HepG2 (cell line): Measurements from ENCODE around the gene TCF20. TPM values are rescaled to one million over a fixed set of nuclear protein-coding genes. Genes with fewer than 3 reads are reported as not detected.
A peak's percentile ranks its signal among the peaks of the same experiment; 100 is the strongest.

ENCODE experiments used
- BORCS8-MEF2B ChIP-seq: sonication (generic); formaldehyde crosslinking; IDR thresholded peaks from 2 replicates; pipeline ENCODE4 v1.8.0; 2022; ENCODE audit warnings: mild to moderate bottlenecking, missing genetic modification reagents
- CENPBD1 ChIP-seq: sonication (generic); formaldehyde crosslinking; IDR thresholded peaks from 2 replicates; pipeline ENCODE4 v1.8.0; 2022; ENCODE audit warnings: missing genetic modification reagents, low read depth, mild to moderate bottlenecking, borderline replicate concordance
- MXD3 ChIP-seq: IDR thresholded peaks from 2 replicates; pipeline ENCODE4 v1.6.1; 2016; ENCODE audit warnings: mild to moderate bottlenecking, missing biosample characterization, missing genetic modification reagents
- NFKBIZ ChIP-seq: IDR thresholded peaks from 2 replicates; pipeline ENCODE4 v1.6.1; 2018; ENCODE audit warnings: missing genetic modification reagents, missing compliant biosample characterization
- NKX3-1 ChIP-seq: sonication (generic); formaldehyde crosslinking; IDR thresholded peaks from 2 replicates; pipeline ENCODE4 v1.5.0; 2020; ENCODE audit warnings: missing genetic modification reagents
- PLSCR1 ChIP-seq: sonication (generic); formaldehyde crosslinking; IDR thresholded peaks from 2 replicates; pipeline ENCODE4 v1.5.0; 2020; ENCODE audit warnings: missing genetic modification reagents, mild to moderate bottlenecking, borderline replicate concordance
- PRMT3 ChIP-seq: sonication (generic); formaldehyde crosslinking; IDR thresholded peaks from 2 replicates; pipeline ENCODE4 v1.8.1; 2022; ENCODE audit warnings: low read depth, mild to moderate bottlenecking, moderate library complexity, missing genetic modification reagents, borderline replicate concordance
- SMAD3 ChIP-seq: sonication (generic); formaldehyde crosslinking; IDR thresholded peaks from 2 replicates; pipeline ENCODE4 v1.4.0; 2020; ENCODE audit warnings: missing genetic modification reagents
- USF2 ChIP-seq, 2 experiments: sonication (generic) in 1 of 2; formaldehyde crosslinking in 1 of 2; IDR thresholded peaks; 2 replicates each; pipeline versions ENCODE4 v1.5.1 to v1.6.1; 2011 to 2020; ENCODE audit warnings: borderline replicate concordance in 1 of 2, low read depth in 1 of 2, low read length in 1 of 2, mild to moderate bottlenecking in 1 of 2, missing genetic modification reagents in 1 of 2, moderate library complexity in 1 of 2
- ZBTB34 ChIP-seq: sonication (generic); formaldehyde crosslinking; IDR thresholded peaks from 2 replicates; pipeline ENCODE4 v1.8.0; 2022; ENCODE audit warnings: mild to moderate bottlenecking, missing genetic modification reagents
- ZFP90 ChIP-seq: sonication (generic); formaldehyde crosslinking; IDR thresholded peaks from 2 replicates; pipeline ENCODE4 v1.8.0; 2022; ENCODE audit warnings: missing genetic modification reagents, mild to moderate bottlenecking, inconsistent platforms, borderline replicate concordance
- ZMYM4 ChIP-seq: sonication (generic); formaldehyde crosslinking; IDR thresholded peaks from 2 replicates; pipeline ENCODE4 v1.8.1; 2023; ENCODE audit warnings: mild to moderate bottlenecking, missing genetic modification reagents
- ZNF234 ChIP-seq: sonication (generic); formaldehyde crosslinking; conservative IDR thresholded peaks from 2 replicates; pipeline ENCODE4 v1.5.1; 2020; ENCODE audit warnings: mild to moderate bottlenecking, missing genetic modification reagents
- ZNF264 ChIP-seq: sonication (generic); formaldehyde crosslinking; IDR thresholded peaks from 2 replicates; pipeline ENCODE4 v1.4.0; 2020; ENCODE audit warnings: missing genetic modification reagents
- ZNF513 ChIP-seq: sonication (generic); formaldehyde crosslinking; conservative IDR thresholded peaks from 2 replicates; pipeline ENCODE4 v1.5.0; 2020; ENCODE audit warnings: missing genetic modification reagents
- ZNF558 ChIP-seq: sonication (generic); formaldehyde crosslinking; IDR thresholded peaks from 2 replicates; pipeline ENCODE4 v1.9.0; 2022; ENCODE audit warnings: mild to moderate bottlenecking, missing genetic modification reagents, borderline replicate concordance
- ZNF563 ChIP-seq: sonication (generic); formaldehyde crosslinking; IDR thresholded peaks from 2 replicates; pipeline ENCODE4 v1.8.0; 2022; ENCODE audit warnings: mild to moderate bottlenecking, moderate library complexity, missing genetic modification reagents
- ZNF577 ChIP-seq: sonication (generic); formaldehyde crosslinking; IDR thresholded peaks from 2 replicates; pipeline ENCODE4 v1.4.0; 2020; ENCODE audit warnings: mild to moderate bottlenecking, low read depth, missing genetic modification reagents, borderline replicate concordance
- ZNF790 ChIP-seq: sonication (generic); formaldehyde crosslinking; IDR thresholded peaks from 2 replicates; pipeline ENCODE4 v1.8.0; 2022; ENCODE audit warnings: missing genetic modification reagents, mild to moderate bottlenecking, borderline replicate concordance
- polyA plus RNA-seq, 8 experiments: library from polyadenylated mRNA; depleted of rRNA in 3 of 8; stranded (reverse) in 7 of 8; unstranded in 1 of 8; fragments of >200 nt; fragmentation: Illumina TruSeq in 4 of 8; extraction: Trizol in 4 of 8; gene quantifications; 2 replicates each; pipeline versions ENCODE4 v1.2.1 to v1.2.3, GENCODE V29; 2011 to 2016; ENCODE audit warnings: low read depth in 4 of 8, missing spikeins in 1 of 8, mixed read lengths in 1 of 8; ENCODE audit not compliant: insufficient read depth in 1 of 8
- total RNA-seq, 5 experiments: library from RNA; depleted of rRNA; stranded (reverse); fragments of >200 nt; fragmentation: Illumina TruSeq; extraction: Trizol; gene quantifications; 2 replicates each; pipeline ENCODE4 v1.2.3, GENCODE V29; 2016; ENCODE audit warnings: low read depth in 1 of 5

TCF20 gene
- total and polyA plus RNA-seq, 2 of the 13 experiments (the other 11 are each of a cell fraction or from before 2014, with no cell fraction given) = 12.8 to 23.7 TPM

GRCh38 chr22:42269432-42270175, 849 bp downstream of the TCF20 start (continued):
- no peak for TF ChIP-seq ZNF234 (CRISPR knock-in tag)
- no peak; the same call in 1 of the 2 replicates for TF ChIP-seq ZNF790 (CRISPR knock-in tag)
- TF ChIP-seq ZNF558 = peak; percentile 84; the same call in 1 of the 2 replicates
- TF ChIP-seq NKX3-1 (CRISPR knock-in tag) = 0 out of 2 replicates have a peak, but pooled peaks have one; percentile 41
- peak; percentile 88 for TF ChIP-seq ZNF563 (CRISPR knock-in tag)
- no peak for TF ChIP-seq ZNF577 (CRISPR knock-in tag)
- no peak for TF ChIP-seq NFKBIZ (CRISPR knock-in tag)
- TF ChIP-seq CENPBD1 (CRISPR knock-in tag) = no peak; the same call in 1 of the 2 replicates
- no peak for TF ChIP-seq ZNF264 (CRISPR knock-in tag)
- TF ChIP-seq USF2 (IDR thresholded peaks at IDR 0.05; ENCODE audit: low read depth, low read length) = no peak
- no peak; the same call in 1 of the 2 replicates for TF ChIP-seq USF2 (CRISPR knock-in tag; IDR thresholded peaks at IDR 0.05; ENCODE audit: borderline replicate concordance)
- TF ChIP-seq PRMT3 (CRISPR knock-in tag) = no peak
- TF ChIP-seq MXD3 (CRISPR knock-in tag) = peak; percentile 64; the same call in 1 of the 2 replicates
- no peak for TF ChIP-seq PLSCR1 (CRISPR knock-in tag)
- TF ChIP-seq BORCS8-MEF2B (CRISPR knock-in tag) = peak; percentile 51; the same call in 1 of the 2 replicates
- TF ChIP-seq SMAD3 (CRISPR knock-in tag) = no peak
- TF ChIP-seq ZNF513 (CRISPR knock-in tag) = no peak
- TF ChIP-seq ZFP90 = no peak
- TF ChIP-seq ZMYM4 (CRISPR knock-in tag) = peak; percentile 58; the same call in 1 of the 2 replicates
- no peak; the same call in 1 of the 2 replicates for TF ChIP-seq ZBTB34 (CRISPR knock-in tag)
